GM21528 (cell line): ENCODE results near the gene ATP5F1D.
A peak's percentile ranks its signal among the peaks of the same experiment; 100 is the strongest.

Experiments
- ATAC-seq: cut with Tn5 transposase; IDR thresholded peaks from one replicate; pipeline ENCODE4 v1.9.1; 2021; ENCODE audit warnings: mild to moderate bottlenecking, moderate library complexity; ENCODE audit not compliant: unreplicated experiment, low FRiP score

The ATP5F1D gene

DNA sequence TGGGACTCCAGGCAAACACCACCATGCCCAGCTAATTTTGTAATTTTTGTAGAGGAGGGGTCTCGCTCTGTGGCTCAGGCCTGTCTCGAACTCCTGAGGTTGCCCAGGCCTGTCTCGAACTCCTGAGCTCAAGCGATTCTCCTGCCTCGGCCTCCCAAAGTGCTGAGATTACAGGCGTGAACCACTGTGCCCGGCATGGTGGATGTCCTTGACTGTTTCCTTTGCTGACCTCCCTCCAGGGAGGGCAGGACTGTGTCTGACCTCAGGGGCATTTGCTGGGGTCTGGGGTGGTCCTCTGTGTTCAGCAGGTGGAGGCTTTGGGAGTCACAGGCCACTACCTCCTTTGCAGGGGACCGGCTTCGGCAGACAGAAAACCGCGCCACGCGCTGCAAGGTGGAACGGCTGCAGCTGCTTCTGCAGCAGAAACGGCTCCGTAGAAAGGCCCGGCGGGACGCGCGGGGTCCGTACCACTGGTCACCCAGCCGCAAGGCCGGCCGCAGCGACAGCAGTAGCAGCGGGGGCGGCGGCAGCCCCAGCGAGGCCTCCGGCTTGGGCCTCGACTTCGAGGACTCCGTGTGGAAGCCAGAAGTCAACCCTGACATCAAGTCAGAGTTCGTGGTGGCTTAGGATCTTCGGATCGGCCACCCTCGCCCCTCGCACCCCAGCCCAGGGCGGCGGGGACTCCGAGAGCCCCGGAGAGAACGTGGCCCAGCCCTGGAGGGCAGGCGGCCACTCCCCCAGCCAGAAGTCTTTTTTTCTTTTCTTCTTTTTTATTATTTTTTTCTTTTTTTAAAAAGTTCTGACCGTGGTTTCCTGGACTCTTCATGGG lies 15.3 kb downstream of the ATP5F1D start:
- ATAC-seq = no peak

DNA sequence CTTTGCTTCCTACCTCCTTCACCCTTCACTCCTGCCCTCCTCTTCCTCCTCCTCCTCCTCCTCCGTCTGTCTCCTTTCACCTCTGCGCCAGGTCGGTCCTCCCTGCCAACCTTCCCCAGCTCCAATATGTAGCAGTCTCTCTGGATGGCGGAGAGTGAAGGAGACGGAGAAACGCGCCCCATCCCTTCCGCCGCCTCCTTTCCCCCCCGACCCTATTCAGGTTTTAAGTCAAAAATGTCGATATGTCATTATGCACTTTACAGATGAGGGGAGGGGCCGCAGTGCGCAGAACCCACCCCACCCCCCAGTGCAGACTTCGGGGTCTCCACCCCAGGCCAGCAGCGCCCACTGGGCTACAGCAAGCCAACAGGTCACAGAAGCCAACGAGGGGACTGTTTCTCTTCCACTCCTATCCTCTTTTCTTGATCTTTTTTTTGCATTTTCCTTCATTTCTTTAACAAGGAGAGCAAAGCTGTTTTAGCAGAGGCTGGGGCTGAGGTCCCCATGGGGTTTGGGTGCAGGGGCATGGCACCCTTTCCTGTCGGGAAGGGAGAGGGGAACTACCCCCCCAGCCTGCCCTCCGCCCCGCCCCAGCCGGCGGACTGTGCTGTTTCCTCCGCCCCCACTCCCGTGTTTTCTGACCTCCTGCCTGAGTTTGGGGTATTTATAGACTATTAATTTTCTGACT lies 16.1 kb downstream of the ATP5F1D start:
- ATAC-seq = no peak

DNA sequence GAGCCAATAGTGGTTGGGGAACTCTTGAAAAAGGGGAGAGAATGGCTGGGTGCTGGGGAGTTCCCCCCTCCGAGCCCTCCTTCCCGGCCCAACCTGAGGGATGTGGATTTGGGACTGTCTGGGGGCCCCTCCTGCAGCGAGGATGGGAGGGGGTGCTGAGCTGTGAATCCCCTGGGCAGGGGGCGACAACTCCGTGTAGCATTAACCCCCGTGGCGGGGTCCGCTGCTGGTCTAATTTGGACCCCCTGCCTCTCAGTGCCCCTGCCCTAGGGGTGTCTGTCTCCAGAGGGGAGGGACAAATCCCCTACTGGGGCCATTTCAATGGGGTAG lies 16.6 kb downstream of the ATP5F1D start:
- ATAC-seq = no peak

DNA sequence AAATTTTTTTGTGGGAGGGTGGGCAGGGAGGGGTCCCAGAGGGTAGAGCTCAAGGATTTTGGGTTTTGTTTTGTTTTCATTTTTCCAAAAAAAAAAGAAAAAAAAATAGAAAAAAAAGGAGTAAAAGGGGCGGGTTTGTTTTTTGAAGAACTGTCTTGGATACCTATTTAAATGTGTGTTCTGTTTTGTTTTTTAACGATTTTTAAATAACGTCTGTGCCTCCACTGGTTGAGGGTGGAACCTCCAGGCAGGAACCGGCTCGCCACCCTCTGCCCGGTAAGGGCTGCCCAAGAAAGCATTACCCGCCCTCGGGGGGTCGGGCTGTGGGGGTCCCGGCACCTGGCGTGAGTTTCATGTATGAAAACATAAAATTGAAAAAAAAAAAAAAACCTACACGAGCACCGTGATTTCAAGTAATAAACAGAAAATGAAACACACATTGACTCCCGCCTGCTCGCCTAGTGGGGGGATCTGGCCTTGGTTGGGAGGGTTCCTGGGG lies 17.2 kb downstream of the ATP5F1D start:
- no peak for ATAC-seq

DNA sequence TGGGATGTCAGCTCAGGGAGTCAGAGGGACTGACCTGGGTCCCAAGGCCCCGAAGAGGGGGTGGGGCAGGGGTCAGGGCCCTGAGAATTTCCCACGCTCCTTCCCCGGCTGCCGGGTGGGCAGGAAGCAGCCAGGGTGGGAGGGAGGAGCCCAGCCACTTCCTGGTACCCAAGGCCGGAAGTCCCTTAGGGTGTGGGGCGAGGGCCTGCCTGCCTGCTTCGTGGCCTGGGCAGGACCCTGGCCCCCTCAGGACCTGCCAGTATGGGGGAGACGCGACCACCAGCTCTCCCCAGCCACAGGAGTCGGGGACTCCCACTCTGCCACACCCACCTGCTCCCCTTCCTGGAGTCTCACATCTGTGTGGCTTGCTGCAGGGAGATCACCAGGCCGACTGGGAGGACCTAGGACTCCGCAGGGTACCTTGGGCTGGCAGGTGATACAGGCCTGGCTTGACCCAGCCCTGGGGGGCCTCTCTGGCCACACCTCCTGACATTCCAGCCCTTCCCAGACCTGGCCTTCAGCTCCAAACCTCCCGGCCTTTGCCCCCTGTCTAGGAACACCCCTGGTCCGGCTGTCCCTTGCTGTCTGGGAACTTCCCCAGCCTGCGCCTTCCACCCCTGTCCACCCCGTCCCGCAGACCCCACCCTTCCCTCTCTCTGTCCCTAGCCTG lies 17.8 kb downstream of the ATP5F1D start:
- no peak for ATAC-seq

GRCh38 chr19:1259876-1260748 lies 18.6 kb downstream of the ATP5F1D start:
- ATAC-seq = peak; percentile 7

DNA sequence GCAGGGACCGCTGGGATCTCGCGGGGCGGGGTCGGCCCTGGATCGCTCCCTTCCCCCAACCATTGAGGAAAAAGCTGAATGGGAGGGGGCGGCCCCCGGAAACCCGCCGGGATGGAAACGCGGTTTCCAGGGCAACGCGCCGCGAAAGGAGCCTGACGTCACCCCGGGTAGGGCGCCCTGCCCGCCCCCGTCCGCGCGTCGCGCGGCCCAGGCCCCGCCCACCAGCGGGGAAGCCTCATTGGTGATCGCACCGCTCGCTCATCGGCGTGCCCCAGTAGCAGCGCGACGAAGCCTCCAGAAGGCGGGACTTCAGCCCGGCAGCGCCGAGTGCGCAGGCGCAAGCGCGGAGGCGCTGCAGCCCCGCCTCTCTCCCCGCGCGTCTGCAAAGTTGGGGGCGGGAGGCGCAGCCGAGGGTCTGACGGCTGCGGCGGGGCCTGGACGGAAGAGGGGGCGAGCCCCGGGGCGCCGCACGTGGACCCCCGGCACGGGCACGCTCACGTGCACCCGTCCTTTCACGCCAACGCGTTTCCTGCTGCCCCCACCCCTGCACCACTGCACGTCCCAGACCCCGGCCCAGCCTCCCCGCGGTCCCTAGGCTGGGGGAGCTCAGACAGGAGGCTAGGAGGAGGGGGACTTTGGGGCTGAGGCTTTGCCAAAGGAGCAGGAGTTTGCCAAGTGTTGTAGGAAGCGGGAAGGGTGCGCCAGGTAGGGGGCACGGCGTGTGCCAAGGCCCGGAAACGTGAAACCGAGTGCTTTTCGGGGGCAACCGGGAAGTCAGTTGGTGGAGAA lies 19.4 kb downstream of the ATP5F1D start:
- ATAC-seq = peak; percentile 44

DNA sequence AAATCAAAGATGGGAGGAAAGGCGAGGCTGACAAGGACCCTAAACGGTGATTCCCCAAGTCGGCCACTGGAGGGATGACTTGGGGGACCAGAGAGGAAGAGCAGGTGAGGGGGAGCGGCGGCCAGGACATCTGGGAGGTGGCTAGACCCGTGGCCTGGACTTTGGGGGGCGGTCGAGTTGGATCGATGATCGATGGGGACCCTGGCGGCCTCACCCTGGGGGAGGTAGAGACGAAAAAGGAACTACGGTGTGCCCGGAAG lies 19.9 kb downstream of the ATP5F1D start:
- ATAC-seq = no peak

DNA sequence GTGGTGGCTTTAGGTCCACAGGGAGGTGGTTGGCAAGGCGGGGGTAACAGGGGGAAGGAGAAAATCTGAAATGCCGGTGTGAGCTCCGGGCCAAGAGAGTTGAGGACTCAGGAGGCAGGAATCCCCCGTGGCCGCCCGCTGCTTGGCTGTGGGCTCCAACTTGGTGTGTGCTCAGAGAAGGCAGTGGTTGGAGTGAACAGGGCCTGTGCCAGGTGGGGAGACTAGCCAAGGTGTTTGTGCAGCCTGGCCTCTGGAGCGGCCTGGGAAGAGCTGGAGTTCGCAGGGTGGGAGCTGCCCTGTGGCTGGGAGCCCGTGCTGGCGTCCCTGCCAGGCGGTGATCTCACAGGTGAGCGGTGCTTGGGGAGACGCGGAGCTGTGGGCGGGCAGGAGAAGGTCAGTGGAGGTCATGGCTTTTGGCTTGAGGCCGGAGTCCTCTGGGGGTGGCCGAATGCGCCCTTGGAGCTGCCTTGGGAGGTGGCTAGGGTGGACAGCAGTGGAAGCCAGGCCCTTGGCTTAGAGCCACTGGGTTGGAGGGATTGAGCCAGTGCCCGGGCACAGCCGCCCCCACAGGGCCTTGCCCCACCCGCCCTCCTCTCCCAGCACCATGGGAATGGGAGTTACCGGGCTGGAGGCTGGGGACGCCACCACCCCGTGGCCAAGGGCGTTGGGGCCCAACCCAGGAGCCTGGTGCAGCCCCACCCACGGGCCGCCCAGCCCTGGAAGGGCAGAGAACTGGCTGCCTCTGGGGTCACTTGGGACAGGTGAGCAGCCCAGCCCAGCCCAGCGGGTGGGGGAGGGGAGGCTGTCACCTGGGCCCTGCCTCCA lies 20.5 kb downstream of the ATP5F1D start:
- no peak for ATAC-seq

DNA sequence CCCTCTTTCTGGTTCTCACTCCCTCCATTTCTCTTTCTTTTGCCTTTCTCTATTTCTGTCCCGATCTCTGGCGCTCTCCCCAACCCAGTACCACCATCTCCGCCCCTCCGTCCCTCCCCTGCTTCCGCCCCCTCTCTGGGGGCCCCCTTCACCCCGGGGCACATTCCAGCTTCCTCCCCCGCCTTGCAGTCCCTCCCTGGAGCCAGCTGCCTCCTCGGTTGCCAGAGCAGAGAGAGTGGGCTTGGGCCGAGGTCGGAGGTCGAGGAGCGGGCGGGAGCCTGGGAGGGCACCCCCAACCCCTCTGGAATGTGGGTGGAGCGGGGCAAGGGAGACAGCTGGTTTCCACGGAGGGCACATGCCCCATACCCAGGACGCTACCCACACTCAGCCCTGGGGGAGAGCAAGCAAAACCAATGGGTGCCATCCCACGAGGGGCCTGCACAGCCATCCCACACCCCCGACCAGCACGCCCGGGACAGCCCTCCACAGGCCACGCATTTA lies 21.1 kb downstream of the ATP5F1D start:
- no peak for ATAC-seq

DNA sequence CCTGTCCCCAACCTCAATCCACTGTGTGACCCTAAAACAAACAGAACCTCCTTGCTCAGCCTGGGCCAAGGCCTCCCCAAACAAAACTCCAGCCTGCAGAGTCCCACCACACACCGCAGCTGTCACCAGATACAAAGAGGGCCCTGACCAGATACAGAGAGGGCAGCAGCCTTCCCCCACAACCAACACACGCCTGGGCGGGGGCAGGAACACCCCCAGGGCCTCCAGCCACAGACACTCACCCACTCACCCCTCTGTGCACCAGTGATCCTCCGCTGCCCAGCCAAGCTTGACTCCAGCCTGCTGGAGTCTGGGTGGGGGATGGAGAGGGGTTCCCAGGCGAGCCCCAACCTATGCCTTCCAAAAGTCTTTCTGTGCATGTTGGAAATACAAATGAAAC lies 21.6 kb downstream of the ATP5F1D start:
- ATAC-seq = no peak

GRCh38 chr19:1264801-1265614 lies 23.5 kb downstream of the ATP5F1D start:
- no peak for ATAC-seq

DNA sequence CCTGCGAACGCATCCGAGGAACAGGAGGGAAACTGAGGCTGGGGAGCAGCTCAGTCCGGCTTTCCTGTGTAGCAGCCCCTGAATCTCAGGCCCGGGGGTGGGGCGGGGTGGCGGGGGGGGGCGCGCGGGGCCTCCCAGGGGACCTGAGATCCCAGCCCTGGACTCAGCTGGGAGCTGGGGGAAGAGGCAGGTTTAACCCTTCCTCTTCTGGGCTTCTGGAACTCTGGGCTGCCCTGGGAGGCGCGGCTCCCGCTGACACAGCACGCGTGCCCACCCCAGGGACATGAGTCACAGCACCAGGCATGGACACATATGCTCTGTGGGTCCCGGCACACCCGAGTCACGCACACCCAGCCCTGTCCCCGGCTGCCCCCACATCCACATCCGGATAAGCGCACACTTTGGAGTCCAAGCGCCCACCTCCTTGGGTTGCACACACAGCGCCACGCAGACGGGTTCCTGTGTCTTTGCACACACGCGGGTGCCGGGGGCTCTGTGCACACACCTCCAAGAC lies 24.1 kb downstream of the ATP5F1D start:
- ATAC-seq = no peak

DNA sequence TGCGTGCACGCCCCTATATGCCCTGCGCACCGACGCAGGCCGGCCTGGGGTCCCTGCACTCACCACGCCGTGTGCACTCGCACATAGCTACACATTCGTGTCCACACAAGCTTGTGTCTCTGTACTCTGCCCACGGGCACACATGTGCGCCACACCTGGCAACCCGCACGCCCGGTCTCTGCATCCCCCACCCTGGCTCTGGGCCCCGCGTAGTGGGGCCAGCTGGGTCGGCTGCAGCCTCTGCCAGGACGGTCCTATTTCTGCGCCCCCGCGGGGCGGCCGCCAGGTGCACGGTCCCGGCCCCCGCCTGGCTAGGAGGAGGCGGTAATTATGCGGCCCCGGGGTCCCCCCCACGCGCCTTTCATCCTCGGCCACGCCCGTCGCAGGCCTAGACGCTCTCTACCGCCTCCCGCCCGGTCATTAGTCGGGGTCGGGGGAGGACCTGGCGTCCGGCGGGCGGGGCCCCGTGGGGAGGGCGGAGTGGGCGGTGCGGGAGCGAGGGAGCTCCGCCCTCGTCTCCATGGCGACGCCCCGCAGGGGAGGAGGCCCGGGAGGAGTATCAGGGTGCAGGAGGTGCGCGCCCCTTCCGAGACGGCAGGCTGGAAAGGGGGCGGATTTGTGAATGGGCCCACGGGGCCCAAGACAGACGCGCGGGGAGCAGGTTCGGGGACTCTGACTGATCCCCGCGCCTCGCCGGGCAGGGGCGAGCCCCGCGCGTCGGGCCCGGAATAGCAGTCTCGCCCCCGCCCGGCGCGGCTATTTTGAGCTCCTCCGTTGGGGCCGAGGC lies 24.8 kb downstream of the ATP5F1D start:
- ATAC-seq = peak; percentile 34

- peak; percentile 11 for ATAC-seq
These were observed 25.4 kb downstream of the ATP5F1D start for GRCh38 chr19:1266916-1267476.

- ATAC-seq = no peak
These were observed 26.1 kb downstream of the ATP5F1D start for GRCh38 chr19:1267477-1268225.
